H9 (cell line): ENCODE measurements around the gene TOGARAM2. TPM values are rescaled to one million over a fixed set of nuclear protein-coding genes. Genes with fewer than 3 reads are reported as not detected.

Source experiments
- DNase-seq: peaks from one replicate; pipeline ENCODE4 v3.0.0-alpha.2; 2017
- H2AFZ ChIP-seq: one replicate; pipeline ENCODE4 v1.6.1; 2013; ENCODE audit warnings: mild to moderate bottlenecking, low read length, control low read depth, moderate library complexity
- H2AK5ac ChIP-seq: 2 replicates; pipeline ENCODE4 v1.6.1; 2013; ENCODE audit warnings: low read length, control low read depth, mixed read lengths; ENCODE audit not compliant: insufficient read length
- H2BK120ac ChIP-seq: one replicate; pipeline ENCODE4 v1.6.1; 2013; ENCODE audit warnings: low read depth, mild to moderate bottlenecking, low read length, control low read depth, inconsistent platforms; ENCODE audit not compliant: poor library complexity, severe bottlenecking
- H2BK12ac ChIP-seq: 2 replicates; pipeline ENCODE4 v1.6.1; 2013; ENCODE audit warnings: low read length, control low read depth, mixed read lengths, low read depth; ENCODE audit not compliant: insufficient read length
- H2BK15ac ChIP-seq: 2 replicates; pipeline ENCODE4 v1.6.1; 2013; ENCODE audit warnings: low read depth, low read length, control low read depth
- H2BK20ac ChIP-seq: one replicate; pipeline ENCODE4 v1.6.1; 2013; ENCODE audit warnings: low read depth, mild to moderate bottlenecking, low read length, control low read depth, inconsistent platforms; ENCODE audit not compliant: poor library complexity, severe bottlenecking
- H2BK5ac ChIP-seq: 2 replicates; pipeline ENCODE4 v1.6.1; 2013; ENCODE audit warnings: low read length, control low read depth, mixed read lengths; ENCODE audit not compliant: insufficient read length
- H3K14ac ChIP-seq: 2 replicates; pipeline ENCODE4 v1.6.1; 2013; ENCODE audit warnings: low read length, control low read depth; ENCODE audit not compliant: insufficient read depth
- H3K18ac ChIP-seq: 2 replicates; pipeline ENCODE4 v1.6.1; 2013; ENCODE audit warnings: low read depth, mild to moderate bottlenecking, mixed read lengths, low read length, control low read depth; ENCODE audit not compliant: insufficient read length
- H3K23ac ChIP-seq: 2 replicates; pipeline ENCODE4 v1.6.1; 2013; ENCODE audit warnings: low read length, control low read depth, mixed read lengths, low read depth; ENCODE audit not compliant: insufficient read length
- H3K23me2 ChIP-seq: 2 replicates; pipeline ENCODE4 v1.6.1; 2013; ENCODE audit warnings: low read depth, mild to moderate bottlenecking, mixed read lengths, low read length, control low read depth; ENCODE audit not compliant: insufficient read length, poor library complexity, severe bottlenecking
- H3K27ac ChIP-seq: 2 replicates; pipeline ENCODE4 v1.5.1; 2013; ENCODE audit warnings: low read length, control low read depth, mixed read lengths, low read depth; ENCODE audit not compliant: insufficient read length
- H3K27me3 ChIP-seq: 2 replicates; pipeline ENCODE4 v1.6.1; 2013; ENCODE audit warnings: low read length, control low read depth, inconsistent platforms; ENCODE audit not compliant: insufficient read depth
- H3K4ac ChIP-seq: 2 replicates; pipeline ENCODE4 v1.6.1; 2013; ENCODE audit warnings: low read depth, mild to moderate bottlenecking, control low read depth, inconsistent platforms, low read length, moderate library complexity
- H3K4me1 ChIP-seq: 2 replicates; pipeline ENCODE4 v1.6.1; 2013; ENCODE audit warnings: low read length, control low read depth, inconsistent platforms; ENCODE audit not compliant: insufficient read depth
- H3K4me2 ChIP-seq: 2 replicates; pipeline ENCODE4 v1.6.1; 2013; ENCODE audit warnings: low read length, control low read depth, mixed read lengths; ENCODE audit not compliant: insufficient read length, insufficient read depth
- H3K56ac ChIP-seq: 2 replicates; pipeline ENCODE4 v1.6.1; 2013; ENCODE audit warnings: low read depth, mild to moderate bottlenecking, mixed read lengths, low read length, control low read depth; ENCODE audit not compliant: insufficient read length
- H3K79me1 ChIP-seq: 2 replicates; pipeline ENCODE4 v1.6.1; 2013; ENCODE audit warnings: low read depth, mild to moderate bottlenecking, moderate library complexity, low read length, control low read depth, inconsistent platforms; ENCODE audit not compliant: insufficient read depth, poor library complexity, severe bottlenecking
- H3K79me2 ChIP-seq: 2 replicates; pipeline ENCODE4 v1.6.1; 2013; ENCODE audit warnings: low read length, control low read depth, inconsistent platforms; ENCODE audit not compliant: insufficient read depth
- H3K9ac ChIP-seq: 2 replicates; pipeline ENCODE4 v1.6.1; 2013; ENCODE audit warnings: low read length, control low read depth, mixed read lengths; ENCODE audit not compliant: insufficient read length; ENCODE audit errors: extremely low read depth
- H3K9me3 ChIP-seq: one replicate; pipeline ENCODE4 v1.6.1; 2013; ENCODE audit warnings: low read depth, low read length, inconsistent platforms; ENCODE audit not compliant: control insufficient read depth
- H3T11ph ChIP-seq: one replicate; pipeline ENCODE4 v1.6.1; 2013; ENCODE audit warnings: mild to moderate bottlenecking, low read length, control low read depth, inconsistent platforms
- H4K20me1 ChIP-seq: one replicate; pipeline ENCODE4 v1.6.1; 2013; ENCODE audit not compliant: control insufficient read depth, insufficient read length, insufficient read depth
- H4K5ac ChIP-seq: 2 replicates; pipeline ENCODE4 v1.6.1; 2013; ENCODE audit warnings: low read depth, mild to moderate bottlenecking, mixed read lengths, low read length, control low read depth; ENCODE audit not compliant: insufficient read length
- H4K8ac ChIP-seq: replicated peaks from 2 replicates; pipeline ENCODE4 v1.6.1; 2013; ENCODE audit warnings: low read length, control low read depth, mixed read lengths, low read depth; ENCODE audit not compliant: insufficient read length
- H4K91ac ChIP-seq: 2 replicates; pipeline ENCODE4 v1.6.1; 2013; ENCODE audit warnings: low read depth, mild to moderate bottlenecking, moderate library complexity, mixed read lengths, low read length, control low read depth; ENCODE audit not compliant: insufficient read length
- H3K27ac Mint-ChIP-seq, 3 experiments: 2 replicates in 2 of 3; 3 replicates in 1 of 3; pipeline ENCODE4 v1.8.0; 2020 to 2021; ENCODE audit warnings: mixed read lengths in 3 of 3, mild to moderate bottlenecking in 1 of 3, moderate library complexity in 1 of 3
- H3K27me3 Mint-ChIP-seq: 2 replicates; pipeline ENCODE4 v1.8.0; 2021; ENCODE audit warnings: low read depth, mild to moderate bottlenecking, moderate library complexity, mixed read lengths
- H3K36me3 Mint-ChIP-seq, 3 experiments: 2 replicates in 2 of 3; 3 replicates in 1 of 3; pipeline ENCODE4 v1.8.0; 2020 to 2021; ENCODE audit warnings: low read depth in 3 of 3, mixed read lengths in 3 of 3; ENCODE audit not compliant: insufficient read depth in 1 of 3
- H3K4me1 Mint-ChIP-seq, 2 experiments: 2 replicates each; pipeline ENCODE4 v1.8.0; 2020; ENCODE audit warnings: mixed read lengths in 2 of 2
- H3K4me3 Mint-ChIP-seq, 2 experiments: 2 replicates in 1 of 2; 3 replicates in 1 of 2; pipeline ENCODE4 v1.8.0; 2020 to 2021; ENCODE audit warnings: mild to moderate bottlenecking in 2 of 2, mixed read lengths in 2 of 2, moderate library complexity in 1 of 2
- H3K9me3 Mint-ChIP-seq, 2 experiments: 2 replicates in 1 of 2; 3 replicates in 1 of 2; pipeline ENCODE4 v1.8.0; 2020; ENCODE audit warnings: mild to moderate bottlenecking in 2 of 2, mixed read lengths in 2 of 2, moderate library complexity in 1 of 2
- CTCF ChIP-seq: fragments of 200-600 bp; sonication (generic); conservative IDR thresholded peaks from 3 replicates; pipeline ENCODE4 v1.8.0; 2021; ENCODE audit warnings: antibody characterized with exemption, mild to moderate bottlenecking
- WGBS: extraction: QIAGEN DNeasy Blood & Tissue Kit; methylation state at CpG from one replicate; pipeline ENCODE4 v1.1.7; 2013; ENCODE audit warnings: missing lambda C conversion rate, low lambda C conversion rate, mixed read lengths; ENCODE audit not compliant: insufficient read length; ENCODE audit errors: extremely low coverage; 5-methylcytosine and 5-hydroxymethylcytosine counted together
- total RNA-seq: library from RNA; stranded (reverse); gene quantifications from 2 replicates; pipeline ENCODE4 v1.2.1, GENCODE V29; 2021

The TOGARAM2 gene
- total RNA-seq, 1 experiment from 2014 or later = 0.83 TPM

GRCh38 chr2:29022679-29023078, 41.6 kb downstream of the TOGARAM2 start:
- no peak overlapping the region for H2AFZ ChIP-seq
- no peaks in the 10 kb centered on the region for H3K4me1 ChIP-seq
- no peaks in the 10 kb centered on the region for H3K79me2 ChIP-seq
- H3K9me3 Mint-ChIP-seq = 0 out of 5 replicates have a peak, but pooled peaks cover 0 to 3% of the 10 kb centered on the region in 2 experiments
- no peak overlapping the region for H3K4me3 Mint-ChIP-seq
- H2BK15ac ChIP-seq = no peak overlapping the region
- no peak overlapping the region for H3K56ac ChIP-seq
- no peaks in the 10 kb centered on the region for H3K27me3 ChIP-seq
- no peaks in the 10 kb centered on the region for H4K20me1 ChIP-seq
- peak overlapping the region; percentile 27 for H4K8ac ChIP-seq
- no CpG with 5 or more reads among the region's 6 CpGs for WGBS
- no peak overlapping the region for H3K18ac ChIP-seq
- no peak overlapping the region for H3K9ac ChIP-seq
- H3K27ac Mint-ChIP-seq = no peak overlapping the region; a peak in 1 of 7 replicates
- no peak overlapping the region for H4K91ac ChIP-seq
- no peaks in the 10 kb centered on the region; the same call in 1 of the 2 replicates for H3K27me3 Mint-ChIP-seq
- no peak overlapping the region for H3T11ph ChIP-seq
- H2BK120ac ChIP-seq = no peak overlapping the region
- no peak overlapping the region for H3K27ac ChIP-seq
- no peak overlapping the region for H3K23ac ChIP-seq
- H3K23me2 ChIP-seq = no peaks in the 10 kb centered on the region
- no peak overlapping the region for H3K4me2 ChIP-seq
- H2AK5ac ChIP-seq = no peak overlapping the region
- no peak overlapping the region for H4K5ac ChIP-seq
- H3K4ac ChIP-seq = no peak overlapping the region
- H3K36me3 Mint-ChIP-seq = no peaks in the 10 kb centered on the region
- peaks cover 5 to 19% of the 10 kb centered on the region in 2 experiments; a peak in 2 of 4 replicates for H3K4me1 Mint-ChIP-seq
- no peak overlapping the region for H3K14ac ChIP-seq
- DNase-seq = no peak
- H2BK5ac ChIP-seq = no peak overlapping the region
- TF ChIP-seq CTCF = no peak
- H3K79me1 ChIP-seq = no peaks in the 10 kb centered on the region
- no peak overlapping the region for H2BK20ac ChIP-seq
- no peak overlapping the region for H2BK12ac ChIP-seq
- H3K9me3 ChIP-seq = no peaks in the 10 kb centered on the region
